GM19468 (cell line): ENCODE data around the gene ZNF577.
A peak's percentile ranks its signal among the peaks of the same experiment; 100 is the strongest.
"Not testable (repeated sequence)": the region's sequence is repeated elsewhere in the genome, so short reads cannot be mapped to it uniquely, and the experiment has no call there.

Source experiments
- ATAC-seq: cut with Tn5 transposase; IDR thresholded peaks from one replicate; pipeline ENCODE4 v1.9.1; 2021; ENCODE audit warnings: mild to moderate bottlenecking, moderate library complexity, moderate number of reproducible peaks; ENCODE audit not compliant: unreplicated experiment; ENCODE audit errors: extremely low read depth

Gene ZNF577

GRCh38 chr19:51887522-51888498, at the start of gene ZNF577:
ZNF577 (minus strand) TSS chr19:51887951; CDS start chr19:51880382, 7,569 bp downstream.
- ATAC-seq, result no peak

GRCh38 chr19:51931921-51932320, 44.2 kb upstream of the ZNF577 start:
- ATAC-seq, result no peak

- ATAC-seq, result no peak
These were observed 40.1 kb upstream of the ZNF577 start for GRCh38 chr19:51927859-51928258.

- ATAC-seq, result no peak
These were observed 39.3 kb upstream of the ZNF577 start, which contains the start of gene ZNF613 for GRCh38 chr19:51926784-51927741. ZNF613 (plus strand) TSS chr19:51927472; CDS start chr19:51936221, 8,749 bp downstream.

GRCh38 chr19:51926426-51926783, 38.7 kb upstream of the ZNF577 start:
- ATAC-seq, result no peak

GRCh38 chr19:51921949-51922348, 34.2 kb upstream of the ZNF577 start:
- no peak for ATAC-seq

- ATAC-seq, result no peak
These were observed 31.9 kb upstream of the ZNF577 start for GRCh38 chr19:51919606-51920005.

- ATAC-seq, result no peak
These were observed 28.4 kb upstream of the ZNF577 start for GRCh38 chr19:51916167-51916566.

- ATAC-seq, result no peak
These were observed 27.6 kb upstream of the ZNF577 start for GRCh38 chr19:51915324-51915867.

GRCh38 chr19:51907981-51908380, 20.2 kb upstream of the ZNF577 start:
- not testable (repeated sequence) for ATAC-seq

- ATAC-seq, result not testable (repeated sequence)
These were observed 18.4 kb upstream of the ZNF577 start for GRCh38 chr19:51906108-51906507.

- ATAC-seq, result not testable (repeated sequence)
These were observed 17.9 kb upstream of the ZNF577 start for GRCh38 chr19:51905639-51906038.

- no peak for ATAC-seq
These were observed 17.5 kb upstream of the ZNF577 start for GRCh38 chr19:51905206-51905605.

- peak; percentile 52 for ATAC-seq
These were observed 16.8 kb upstream of the ZNF577 start, which contains the start of gene ZNF649 for GRCh38 chr19:51904331-51905165. ZNF649 (minus strand) TSS chr19:51905017; CDS start chr19:51900107, 4,910 bp downstream.

- ATAC-seq, result no peak
These were observed 15.4 kb upstream of the ZNF577 start for GRCh38 chr19:51903192-51903591.

- ATAC-seq, result no peak
These were observed 14.1 kb upstream of the ZNF577 start for GRCh38 chr19:51901860-51902259.

- ATAC-seq, result no peak
These were observed 3.5 kb upstream of the ZNF577 start for GRCh38 chr19:51891193-51891747.

- ATAC-seq, result no peak
These were observed 2.2 kb upstream of the ZNF577 start for GRCh38 chr19:51889934-51890333.

- no peak for ATAC-seq
These were observed 3.0 kb downstream of the ZNF577 start for GRCh38 chr19:51884713-51885112.
